MG63 (cell line): ENCODE measurements around the gene ASB1. TPM values are rescaled to one million over a fixed set of nuclear protein-coding genes. Genes with fewer than 3 reads are reported as not detected.
"Not testable (repeated sequence)": the region's sequence is repeated elsewhere in the genome, so short reads cannot be mapped to it uniquely, and the experiment has no call there.

Source experiments
- DNase-seq: peaks from one replicate; pipeline ENCODE4 v3.0.0-alpha.2; 2020
- H3K27me3 ChIP-seq: fragments of 250-450 bp; sonication (Bioruptor Pico); 2 replicates; pipeline ENCODE4 v1.5.1; 2020; ENCODE audit warnings: mild to moderate bottlenecking, moderate library complexity
- H3K36me3 ChIP-seq: fragments of 250-450 bp; sonication (Bioruptor Pico); 2 replicates; pipeline ENCODE4 v1.5.1; 2020; ENCODE audit warnings: mild to moderate bottlenecking, moderate library complexity
- H3K4me3 ChIP-seq: fragments of 250-450 bp; sonication (Bioruptor Pico); 2 replicates; pipeline ENCODE4 v1.5.1; 2020; ENCODE audit warnings: mild to moderate bottlenecking, moderate library complexity
- H3K9me3 ChIP-seq: fragments of 250-450 bp; sonication (Bioruptor Pico); 2 replicates; pipeline ENCODE4 v1.5.1; 2020; ENCODE audit warnings: mild to moderate bottlenecking, moderate library complexity
- total RNA-seq: library from RNA; depleted of rRNA; stranded (reverse); fragments of >200 nt; shearing (Covaris generic); gene quantifications from 2 replicates; pipeline ENCODE4 v1.2.3, GENCODE V29; 2014; ENCODE audit warnings: low replicate concordance

Gene ASB1
- total RNA-seq, 1 experiment from 2014 or later = 36.1 TPM

DNA sequence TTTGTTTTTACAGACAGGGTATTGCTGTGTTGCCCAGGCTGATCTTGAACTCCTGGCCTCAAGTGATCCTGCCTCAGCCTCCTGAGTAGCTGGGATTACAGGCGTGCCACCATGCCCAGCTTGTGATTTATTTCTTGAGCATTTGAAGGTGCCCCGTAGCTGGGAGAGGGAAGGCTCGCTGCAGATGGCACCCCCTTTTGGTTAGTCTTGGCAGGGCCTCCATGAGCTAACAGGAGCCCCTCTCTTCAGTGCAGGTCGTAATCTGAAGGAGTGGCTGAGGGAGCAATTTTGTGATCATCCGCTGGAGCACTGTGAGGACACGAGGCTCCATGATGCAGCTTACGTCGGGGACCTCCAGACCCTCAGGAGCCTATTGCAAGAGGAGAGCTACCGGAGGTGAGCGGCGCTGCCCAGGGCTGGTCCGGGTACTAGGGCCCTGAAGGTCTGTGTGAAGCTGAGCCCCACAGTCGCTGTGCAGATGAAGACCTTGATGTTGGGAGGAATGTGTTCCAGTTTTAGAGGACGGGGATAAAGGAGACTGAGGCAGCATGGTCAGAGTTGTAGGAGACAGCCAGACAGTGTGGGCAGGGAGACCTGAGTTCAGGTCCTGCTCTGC is 6.7 kb downstream of the ASB1 start:
- no peak for DNase-seq
- Histone ChIP-seq H3K9me3 (peaks cover 16% of the 10 kb centered on the region), H3K27me3 (no peaks in the 10 kb centered on the region), H3K36me3 (peaks cover 79% of the 10 kb centered on the region), H3K4me3 (no peak overlapping the region)

- H3K27me3 ChIP-seq = no peaks in the 10 kb centered on the region
- no peak overlapping the region for H3K4me3 ChIP-seq
- DNase-seq = no peak
- peaks cover 15% of the 10 kb centered on the region for H3K9me3 ChIP-seq
- peaks cover 81% of the 10 kb centered on the region for H3K36me3 ChIP-seq
Measured at GRCh38 chr2:238433941-238434845, 7.5 kb downstream of the ASB1 start.

DNA sequence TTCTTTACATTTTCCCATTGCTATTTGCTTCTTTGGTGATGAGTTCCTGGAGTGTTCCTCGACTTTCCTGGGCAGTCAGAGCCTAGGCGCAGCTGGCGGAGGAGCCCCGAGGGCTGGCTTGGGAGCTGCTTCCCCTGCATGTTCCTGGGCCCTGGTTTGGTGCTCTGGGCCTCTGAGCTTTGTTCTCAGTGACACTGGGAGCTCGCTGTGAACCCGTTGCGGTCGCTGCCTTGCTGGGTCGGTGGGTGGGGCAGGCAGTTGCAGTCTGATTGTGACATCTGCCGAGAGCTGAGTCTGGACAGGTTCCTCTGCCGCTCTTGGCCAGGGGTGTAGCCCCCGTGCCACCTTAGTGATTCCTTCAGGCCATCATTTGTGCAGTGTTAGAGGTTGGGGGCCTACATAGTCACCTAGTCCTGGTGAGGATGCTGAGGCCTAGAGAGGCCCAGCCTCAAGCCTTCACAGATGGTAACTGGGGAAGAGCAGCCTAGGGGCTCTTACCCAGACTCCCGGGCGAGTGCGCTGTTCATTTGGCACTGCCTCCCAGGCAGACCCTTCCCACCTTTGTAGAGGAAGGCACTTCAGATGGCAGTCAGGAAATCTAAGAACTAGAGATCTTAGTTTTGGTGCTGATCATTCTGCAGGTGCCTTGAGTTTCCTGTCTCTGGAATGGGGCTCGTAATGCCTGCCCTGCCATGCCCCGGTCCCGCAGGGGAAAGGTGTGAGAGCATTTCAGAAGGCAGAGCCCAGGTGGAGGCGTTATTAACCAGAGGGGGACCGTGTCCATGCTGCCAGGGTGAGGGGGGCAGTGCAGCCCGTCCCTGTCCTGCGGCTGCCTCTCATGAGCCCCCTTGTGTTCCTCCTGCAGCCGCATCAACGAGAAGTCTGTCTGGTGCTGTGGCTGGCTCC is 8.4 kb downstream of the ASB1 start:
- no peak for DNase-seq
- no peak overlapping the region for H3K4me3 ChIP-seq
- peaks cover 83% of the 10 kb centered on the region for H3K36me3 ChIP-seq
- no peaks in the 10 kb centered on the region for H3K27me3 ChIP-seq
- peaks cover 11% of the 10 kb centered on the region for H3K9me3 ChIP-seq

GRCh38 chr2:238435752-238436096 is 9.0 kb downstream of the ASB1 start:
- peaks cover 83% of the 10 kb centered on the region for H3K36me3 ChIP-seq
- no peaks in the 10 kb centered on the region for H3K27me3 ChIP-seq
- no peak overlapping the region for H3K4me3 ChIP-seq
- DNase-seq = no peak
- peaks cover 5% of the 10 kb centered on the region for H3K9me3 ChIP-seq

DNA sequence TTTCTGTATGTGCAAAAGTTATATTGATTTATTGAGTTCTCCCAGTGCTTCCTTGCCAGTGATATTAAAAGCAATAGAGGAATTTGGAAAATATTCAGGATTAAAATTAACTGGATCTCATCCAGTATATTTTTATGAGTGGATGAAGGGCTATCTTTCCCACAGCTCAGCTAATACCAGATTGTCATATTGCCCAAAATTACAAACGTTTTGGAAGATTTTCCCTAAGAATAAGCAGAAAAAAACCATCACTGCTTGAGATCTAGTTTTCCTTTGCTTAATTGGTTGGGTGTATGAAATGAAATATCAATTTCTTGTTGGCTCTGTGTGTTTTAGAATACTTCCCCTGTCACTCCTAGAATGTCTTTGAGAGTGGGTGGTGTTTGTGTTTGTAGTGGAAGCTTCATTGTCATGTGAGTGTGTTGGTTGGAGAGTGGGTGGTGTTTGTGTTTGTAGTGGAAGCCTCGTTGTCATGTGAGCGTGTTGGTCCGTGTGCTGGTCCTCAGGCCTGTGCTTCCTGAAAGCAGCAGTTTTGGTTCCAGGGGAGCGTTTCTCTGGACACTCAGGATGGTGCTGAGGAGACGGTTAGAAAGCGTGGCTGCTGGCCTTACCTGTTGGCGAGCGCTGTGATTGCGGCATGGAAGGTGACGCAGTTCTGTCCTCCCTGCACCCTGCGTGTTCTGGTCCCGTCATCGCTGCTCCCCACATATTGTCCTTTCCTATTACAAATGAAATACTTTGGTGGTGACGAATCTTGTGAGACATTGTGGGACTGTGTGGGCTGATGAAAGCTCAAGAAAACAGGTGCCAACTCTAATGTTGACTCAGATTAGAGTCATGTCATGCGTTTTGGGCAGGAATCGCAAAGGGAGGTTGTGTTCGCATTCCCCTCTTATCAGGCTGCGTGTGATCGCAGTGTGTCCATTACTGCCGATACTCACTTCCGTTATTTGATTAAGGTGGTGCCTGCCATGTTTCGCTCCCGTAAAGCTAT is 12.4 kb downstream of the ASB1 start:
- H3K36me3 ChIP-seq = peaks cover 70% of the 10 kb centered on the region
- DNase-seq = peak; percentile 23
- H3K4me3 ChIP-seq = no peak overlapping the region
- no peaks in the 10 kb centered on the region for H3K27me3 ChIP-seq
- H3K9me3 ChIP-seq = no peaks in the 10 kb centered on the region

DNA sequence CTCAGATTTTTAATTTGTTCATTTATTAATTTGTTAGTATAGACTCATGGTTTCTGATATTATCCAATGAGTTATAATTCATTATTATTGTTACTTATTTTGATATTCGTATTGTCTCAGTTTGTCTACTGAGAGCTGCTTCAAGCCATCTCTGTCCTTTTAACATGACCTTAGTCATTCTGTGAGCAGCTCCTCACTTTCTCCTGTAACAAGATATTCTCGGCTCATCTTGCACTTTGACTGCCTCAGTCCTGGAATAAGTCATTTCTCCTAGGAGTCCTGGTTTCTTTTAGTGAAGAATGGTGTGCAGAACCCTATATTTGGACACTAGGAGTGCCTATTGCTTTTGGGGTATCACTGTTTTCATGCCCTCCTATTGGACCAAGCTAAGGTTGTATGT is 13.2 kb downstream of the ASB1 start:
- Histone ChIP-seq H3K9me3 (no peaks in the 10 kb centered on the region), H3K4me3 (no peak overlapping the region), H3K27me3 (no peaks in the 10 kb centered on the region), H3K36me3 (peaks cover 70% of the 10 kb centered on the region)
- no peak for DNase-seq

- H3K9me3 ChIP-seq = no peaks in the 10 kb centered on the region
- H3K36me3 ChIP-seq = peaks cover 70% of the 10 kb centered on the region
- DNase-seq = no peak
Measured at GRCh38 chr2:238440331-238440730, 13.6 kb downstream of the ASB1 start.

GRCh38 chr2:238440767-238441166 is 14.0 kb downstream of the ASB1 start:
- H3K27me3 ChIP-seq = no peaks in the 10 kb centered on the region
- H3K4me3 ChIP-seq = no peak overlapping the region
- no peak for DNase-seq
- no peaks in the 10 kb centered on the region for H3K9me3 ChIP-seq
- peaks cover 70% of the 10 kb centered on the region for H3K36me3 ChIP-seq

More at GRCh38 chr2:238440331-238440730, 13.6 kb downstream of the ASB1 start:
- Histone ChIP-seq H3K4me3 (no peak overlapping the region), H3K27me3 (no peaks in the 10 kb centered on the region)

- Histone ChIP-seq H3K9me3 (no peaks in the 10 kb centered on the region), H3K4me3 (no peak overlapping the region), H3K36me3 (peaks cover 68% of the 10 kb centered on the region), H3K27me3 (no peaks in the 10 kb centered on the region)
- no peak for DNase-seq
Measured at GRCh38 chr2:238441262-238442114, 14.8 kb downstream of the ASB1 start.

- H3K4me3 ChIP-seq, H3K27me3 ChIP-seq, H3K9me3 ChIP-seq, DNase-seq: not testable (repeated sequence)
- H3K36me3 ChIP-seq = peaks cover 68% of the 10 kb centered on the region
Measured at GRCh38 chr2:238442257-238442656, 15.5 kb downstream of the ASB1 start.

- no peaks in the 10 kb centered on the region for H3K9me3 ChIP-seq
- H3K4me3 ChIP-seq = no peak overlapping the region
- DNase-seq = no peak
- H3K36me3 ChIP-seq = peaks cover 68% of the 10 kb centered on the region
- no peaks in the 10 kb centered on the region for H3K27me3 ChIP-seq
Measured at GRCh38 chr2:238444242-238444641, 17.5 kb downstream of the ASB1 start.

- Histone ChIP-seq H3K36me3 (peaks cover 59% of the 10 kb centered on the region), H3K4me3 (no peak overlapping the region), H3K9me3 (no peaks in the 10 kb centered on the region), H3K27me3 (no peaks in the 10 kb centered on the region)
- no peak for DNase-seq
Measured at GRCh38 chr2:238445409-238446190, 18.9 kb downstream of the ASB1 start.

DNA sequence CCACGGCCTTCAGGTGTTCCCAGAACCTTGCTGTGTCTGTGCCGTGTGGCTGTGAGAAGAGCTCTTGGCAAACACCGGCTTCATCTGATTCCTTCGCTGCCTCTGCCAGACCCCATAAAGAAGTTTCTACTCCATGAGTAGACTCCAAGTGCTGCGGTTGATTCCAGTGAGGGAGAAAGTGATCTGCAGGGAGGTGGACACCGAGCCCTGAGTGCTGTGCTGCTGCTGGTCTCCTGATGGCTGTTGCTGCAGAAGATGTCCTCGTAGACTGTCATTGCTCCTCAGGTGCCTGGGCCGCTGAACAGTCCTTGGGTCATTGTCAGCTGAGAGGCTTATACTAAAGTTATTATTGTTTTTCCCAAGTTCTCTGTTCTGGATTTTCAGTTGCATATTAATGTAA is 19.6 kb downstream of the ASB1 start:
- H3K9me3 ChIP-seq = no peaks in the 10 kb centered on the region
- H3K36me3 ChIP-seq = peaks cover 55% of the 10 kb centered on the region
- no peaks in the 10 kb centered on the region for H3K27me3 ChIP-seq
- no peak for DNase-seq
- H3K4me3 ChIP-seq = no peak overlapping the region

- Histone ChIP-seq H3K27me3 (no peaks in the 10 kb centered on the region), H3K36me3 (peaks cover 63% of the 10 kb centered on the region), H3K9me3 (no peaks in the 10 kb centered on the region), H3K4me3 (no peak overlapping the region)
- DNase-seq = no peak
Measured at GRCh38 chr2:238448031-238448955, 21.6 kb downstream of the ASB1 start.
